HG03571 (cell line): ENCODE data around the gene ITGB1.
"Not testable (repeated sequence)": the region's sequence is repeated elsewhere in the genome, so short reads cannot be mapped to it uniquely, and the experiment has no call there.

Experiments used
- ATAC-seq: cut with Tn5 transposase; IDR thresholded peaks from one replicate; pipeline ENCODE4 v1.9.1; 2021; ENCODE audit not compliant: unreplicated experiment

The ITGB1 gene

DNA sequence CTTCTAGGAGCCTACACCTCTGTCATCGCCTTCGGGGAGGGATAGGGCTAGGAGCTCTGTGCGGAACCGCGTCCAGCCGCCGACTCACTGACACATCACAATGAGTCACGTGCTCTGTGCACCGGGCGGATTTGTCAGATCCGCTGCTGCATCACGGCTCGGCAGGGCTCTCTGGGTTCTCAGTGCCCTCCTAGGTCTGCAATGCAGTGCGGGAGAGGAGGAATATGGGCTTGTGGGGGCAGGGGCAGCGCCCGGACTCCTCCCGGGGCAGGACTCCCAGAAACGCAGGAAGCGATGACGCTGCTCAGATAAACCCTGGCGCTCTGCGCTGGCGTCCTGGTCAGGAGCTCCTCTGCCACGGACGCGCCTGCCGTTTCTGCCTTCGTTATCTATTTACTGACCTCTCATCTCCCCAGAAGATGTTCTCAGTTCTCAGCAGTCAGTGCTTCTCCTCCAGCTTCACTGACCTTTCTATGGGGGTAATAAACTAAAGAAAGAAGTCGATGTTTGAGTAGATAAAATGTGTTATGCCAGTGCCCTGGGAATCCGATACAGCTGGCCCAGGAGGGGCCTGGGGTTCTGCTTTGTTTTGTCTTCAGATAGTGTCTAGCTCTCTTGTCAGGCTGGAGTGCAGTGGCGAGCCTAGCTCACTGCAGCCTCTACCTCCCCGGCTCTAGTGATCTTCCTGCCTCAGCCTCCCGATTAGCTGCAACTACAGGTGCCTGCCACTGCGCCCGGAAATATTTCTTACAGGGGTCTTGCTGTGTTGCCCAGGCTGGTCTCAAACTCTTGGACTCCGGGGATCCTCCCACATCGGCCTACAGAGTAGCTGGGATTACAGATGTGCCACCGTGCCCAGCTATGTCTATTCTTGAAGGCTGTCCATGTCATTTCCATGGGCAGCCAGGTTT lies 22.8 kb upstream of the ITGB1 start:
- ATAC-seq = peak; percentile 96

GRCh38 chr10:32980242-32980557 lies 22.2 kb upstream of the ITGB1 start:
- ATAC-seq = no peak

DNA sequence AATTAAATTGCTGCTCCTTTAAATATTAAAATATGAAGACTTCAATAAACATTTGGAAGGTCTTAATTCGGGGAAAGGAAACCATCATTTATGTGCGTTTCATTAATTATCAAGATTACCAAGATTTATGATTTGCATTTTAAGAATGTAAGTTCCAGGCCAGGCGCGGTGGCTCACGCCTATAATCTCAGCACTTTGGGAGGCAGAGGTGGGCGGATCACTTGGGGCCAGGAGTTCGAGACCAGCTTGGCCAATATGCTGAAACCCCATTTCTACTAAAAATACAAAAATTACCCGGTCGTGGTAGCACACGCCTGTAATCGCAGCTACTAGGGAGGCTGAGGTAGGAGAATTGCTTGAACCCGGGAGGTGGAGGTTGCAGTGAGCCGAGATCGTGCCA lies 21.7 kb upstream of the ITGB1 start:
- not testable (repeated sequence) for ATAC-seq

GRCh38 chr10:32979041-32979440 lies 21.0 kb upstream of the ITGB1 start:
- ATAC-seq = no peak

- not testable (repeated sequence) for ATAC-seq
Measured at GRCh38 chr10:32977846-32978809, 20.1 kb upstream of the ITGB1 start.

DNA sequence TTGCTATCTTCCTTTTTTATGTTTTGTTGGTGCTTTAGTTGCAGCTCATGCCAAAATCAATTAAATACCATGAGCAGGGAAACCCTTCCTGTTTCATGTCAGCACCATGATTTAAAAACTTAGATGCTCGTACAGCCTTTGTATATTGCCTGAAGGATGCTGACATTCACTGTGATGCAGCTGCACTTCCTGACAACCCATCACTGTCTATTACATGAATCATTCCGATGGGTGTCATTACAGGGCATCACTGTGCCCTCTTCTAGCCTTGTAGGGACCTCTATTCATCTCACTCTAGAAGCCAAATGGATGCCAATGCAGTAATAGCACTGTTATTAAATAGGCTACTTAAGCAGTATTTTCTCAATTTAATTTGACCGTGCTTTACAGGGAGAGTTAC lies 18.3 kb upstream of the ITGB1 start:
- no peak for ATAC-seq

DNA sequence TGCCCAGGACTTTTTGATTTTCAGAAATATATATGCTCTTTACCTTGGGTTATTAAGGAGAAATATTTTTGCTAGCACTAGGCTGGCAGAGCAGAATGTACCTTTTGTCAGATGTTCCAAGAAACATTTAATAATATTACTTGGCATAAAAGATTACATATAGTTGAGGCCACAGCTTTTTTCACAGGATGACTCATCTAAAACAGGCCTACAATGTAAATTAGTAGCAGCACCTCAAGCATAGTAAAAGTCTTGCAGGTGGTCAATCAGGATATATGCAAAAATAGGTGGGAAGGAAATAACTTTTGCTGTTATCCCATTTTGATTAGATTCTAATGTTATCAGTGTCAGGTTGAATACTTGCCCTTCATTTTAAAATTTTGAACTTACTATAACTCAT lies 14.9 kb upstream of the ITGB1 start:
- ATAC-seq = no peak

DNA sequence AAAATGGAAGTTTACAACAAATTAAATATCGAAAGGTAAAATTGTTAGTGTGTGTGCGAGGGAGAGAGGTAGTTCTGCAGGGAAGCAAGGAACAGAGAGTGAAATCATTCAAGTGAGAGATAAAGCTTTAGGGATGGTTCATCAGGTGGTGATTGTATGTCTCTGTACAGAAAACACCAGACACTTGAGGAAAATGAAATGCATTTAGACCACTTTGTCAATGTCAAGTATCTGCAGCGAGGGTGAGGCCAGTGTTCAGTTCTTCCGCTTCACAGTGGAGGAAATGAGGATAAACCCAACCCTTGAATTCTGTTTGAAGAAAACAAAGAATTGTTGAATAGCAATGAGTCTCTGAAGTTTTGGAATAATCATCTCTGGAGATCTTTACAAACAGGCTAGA lies 14.4 kb upstream of the ITGB1 start:
- no peak for ATAC-seq

DNA sequence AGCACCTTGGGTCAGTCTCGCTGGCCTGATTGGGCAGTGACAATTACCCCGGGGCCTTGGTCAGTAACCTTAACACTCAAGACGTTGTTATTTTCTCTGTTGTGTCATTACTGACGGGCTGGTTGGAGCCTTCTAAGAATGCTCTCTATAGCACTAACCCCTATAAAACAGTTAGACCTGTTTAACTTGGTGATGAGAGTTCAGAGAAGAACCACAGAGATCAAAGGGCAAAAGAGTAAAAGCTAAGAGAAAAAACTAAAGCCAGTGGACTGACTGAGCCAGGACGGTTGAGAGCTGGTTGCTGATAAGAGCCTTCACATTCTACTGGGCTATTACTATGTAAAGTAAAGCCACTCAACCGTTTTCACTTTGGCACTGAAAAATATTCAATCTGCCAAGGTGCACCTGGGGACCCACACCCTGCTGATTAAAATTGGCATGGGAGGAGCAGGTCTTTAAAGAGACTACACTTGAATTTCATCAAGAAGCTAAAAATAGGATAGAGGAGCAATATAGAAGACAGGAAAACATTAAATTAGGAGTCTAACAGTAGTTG lies 13.6 kb upstream of the ITGB1 start:
- no peak for ATAC-seq

DNA sequence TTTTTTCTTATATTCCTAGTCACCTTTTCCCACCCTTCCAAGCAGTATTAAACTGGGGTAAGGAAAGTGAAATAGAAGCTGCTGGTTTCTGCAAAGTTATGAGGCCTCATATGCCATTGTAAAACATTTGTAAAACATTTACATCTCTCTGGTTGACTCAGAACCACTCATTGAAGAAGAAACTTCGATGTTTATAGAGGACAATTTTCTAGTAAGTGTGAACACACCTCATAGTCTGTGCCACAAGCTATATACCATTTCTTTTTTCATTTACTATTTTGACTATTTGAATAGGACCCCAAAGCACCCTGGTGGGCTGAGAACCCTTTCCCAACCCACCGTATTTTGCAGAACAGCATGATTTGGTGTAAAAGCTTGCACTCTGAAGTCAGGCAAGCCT lies 12.9 kb upstream of the ITGB1 start:
- ATAC-seq = no peak

DNA sequence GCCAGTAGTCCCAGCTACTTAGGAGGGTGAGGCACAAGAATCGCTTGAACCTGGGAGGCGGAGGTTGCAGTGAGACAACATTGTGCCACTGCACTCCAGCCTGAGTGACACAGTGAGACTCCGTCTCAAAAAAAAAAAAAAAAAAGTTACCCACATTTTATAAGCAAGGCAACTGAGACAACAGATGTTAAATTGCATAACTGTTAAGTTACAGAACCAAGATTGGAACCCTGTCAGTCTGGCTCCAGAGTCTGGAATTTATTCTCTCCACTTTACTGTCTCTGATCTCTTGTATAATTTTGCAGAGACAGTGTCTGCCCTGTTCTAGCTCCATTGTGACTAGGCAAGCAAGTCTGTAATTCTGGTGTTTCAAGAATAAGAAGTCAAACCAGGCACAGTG lies 6.2 kb upstream of the ITGB1 start:
- ATAC-seq = no peak

DNA sequence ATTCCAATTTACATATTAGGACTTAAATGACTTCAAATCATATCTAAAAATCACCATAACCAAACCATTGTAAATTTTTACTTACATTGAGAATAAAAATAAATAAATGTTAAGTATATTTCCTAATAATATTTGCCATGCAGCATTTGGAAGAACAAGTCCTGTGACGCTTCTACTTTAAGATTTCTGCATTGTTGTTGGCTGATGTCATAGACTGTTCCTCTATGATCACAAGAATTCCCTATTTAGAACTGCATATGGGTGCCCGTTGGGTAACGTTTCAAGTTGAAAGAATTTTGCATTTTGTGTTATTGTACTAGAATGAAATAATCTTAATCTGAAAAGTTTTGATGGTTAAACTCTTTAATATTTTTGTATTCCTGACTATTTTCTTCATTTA lies 5.1 kb upstream of the ITGB1 start:
- no peak for ATAC-seq

DNA sequence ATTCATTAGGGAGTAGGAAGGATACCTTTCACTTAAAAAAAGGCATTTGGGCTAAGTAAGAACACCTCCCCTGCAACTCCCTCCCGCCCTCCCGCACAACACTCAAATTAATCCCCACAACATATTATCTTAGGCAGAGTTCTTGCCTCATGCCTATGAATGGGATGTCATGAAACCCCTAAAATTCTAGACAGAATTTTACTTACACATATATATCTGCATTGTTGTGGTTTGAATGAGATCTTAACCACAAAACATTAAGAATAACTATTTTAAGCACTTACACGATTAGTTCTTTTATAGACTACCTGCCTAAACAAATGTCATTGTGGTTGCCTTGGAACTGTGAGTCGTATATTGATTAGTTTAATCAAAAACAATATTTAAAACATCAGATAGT lies 4.5 kb upstream of the ITGB1 start:
- ATAC-seq = no peak

- no peak for ATAC-seq
Measured at GRCh38 chr10:32961895-32962369, 3.9 kb upstream of the ITGB1 start.

- no peak for ATAC-seq
Measured at GRCh38 chr10:32961343-32961894, 3.4 kb upstream of the ITGB1 start.

DNA sequence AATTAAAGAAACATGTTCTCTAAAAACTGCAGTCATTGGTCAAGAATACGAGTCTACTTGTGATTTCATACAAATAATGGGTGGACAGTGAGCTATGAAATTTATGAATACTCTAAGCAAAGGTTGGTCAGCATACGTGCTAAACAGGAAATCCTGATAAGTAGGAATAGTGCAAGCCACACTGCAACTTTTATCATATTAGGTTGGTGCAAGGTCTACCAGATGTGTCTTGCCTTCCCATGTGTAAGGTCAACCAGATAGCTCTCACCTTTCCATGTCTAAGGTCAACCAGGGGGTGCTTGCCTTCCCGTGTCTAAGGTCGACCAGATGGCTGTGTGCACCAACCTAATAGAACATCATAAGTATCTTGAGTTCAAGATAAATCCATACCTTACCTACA lies 2.0 kb upstream of the ITGB1 start:
- ATAC-seq = no peak

DNA sequence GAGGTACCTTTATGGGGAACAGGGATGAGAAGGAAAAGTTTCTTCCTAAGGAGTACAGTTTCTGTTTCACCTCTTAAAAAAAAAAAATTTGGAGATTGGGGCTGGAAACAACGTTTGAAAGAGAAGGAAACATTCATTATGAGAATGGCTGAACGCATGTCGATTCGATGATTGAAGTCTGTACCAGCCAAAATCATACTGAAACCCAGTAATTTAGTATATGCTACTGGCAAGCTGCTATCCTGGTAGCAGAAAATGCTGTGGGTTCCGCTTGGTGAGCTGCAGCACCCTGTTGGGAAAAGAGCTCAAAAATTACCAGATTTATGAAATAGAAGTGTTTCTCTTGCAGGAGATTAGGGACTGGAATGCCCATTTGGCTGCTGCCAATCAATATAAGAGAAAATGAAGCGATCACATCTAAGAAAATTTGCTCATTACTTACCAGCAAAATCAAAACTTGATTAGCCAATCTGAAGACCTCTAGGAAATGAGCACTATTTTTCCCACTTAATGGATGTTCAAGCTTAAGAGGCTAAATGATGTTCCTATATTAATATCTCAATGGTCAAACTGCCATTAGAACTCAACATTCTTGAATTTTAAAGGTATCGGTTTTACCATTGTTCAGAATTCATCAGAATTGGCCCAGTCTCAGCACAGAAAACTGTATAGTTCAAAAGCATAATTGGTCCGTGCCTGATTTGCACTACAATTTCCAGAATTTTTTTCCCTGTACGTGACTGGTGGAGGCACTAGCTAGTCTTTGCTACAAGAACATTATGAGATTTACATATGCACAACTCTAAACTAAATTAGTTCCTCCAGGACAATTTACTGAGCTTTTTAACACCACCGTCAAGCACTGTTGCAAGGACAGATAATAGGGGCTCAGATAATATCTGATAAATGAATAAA lies 1.2 kb upstream of the ITGB1 start:
- ATAC-seq = peak; percentile 37

DNA sequence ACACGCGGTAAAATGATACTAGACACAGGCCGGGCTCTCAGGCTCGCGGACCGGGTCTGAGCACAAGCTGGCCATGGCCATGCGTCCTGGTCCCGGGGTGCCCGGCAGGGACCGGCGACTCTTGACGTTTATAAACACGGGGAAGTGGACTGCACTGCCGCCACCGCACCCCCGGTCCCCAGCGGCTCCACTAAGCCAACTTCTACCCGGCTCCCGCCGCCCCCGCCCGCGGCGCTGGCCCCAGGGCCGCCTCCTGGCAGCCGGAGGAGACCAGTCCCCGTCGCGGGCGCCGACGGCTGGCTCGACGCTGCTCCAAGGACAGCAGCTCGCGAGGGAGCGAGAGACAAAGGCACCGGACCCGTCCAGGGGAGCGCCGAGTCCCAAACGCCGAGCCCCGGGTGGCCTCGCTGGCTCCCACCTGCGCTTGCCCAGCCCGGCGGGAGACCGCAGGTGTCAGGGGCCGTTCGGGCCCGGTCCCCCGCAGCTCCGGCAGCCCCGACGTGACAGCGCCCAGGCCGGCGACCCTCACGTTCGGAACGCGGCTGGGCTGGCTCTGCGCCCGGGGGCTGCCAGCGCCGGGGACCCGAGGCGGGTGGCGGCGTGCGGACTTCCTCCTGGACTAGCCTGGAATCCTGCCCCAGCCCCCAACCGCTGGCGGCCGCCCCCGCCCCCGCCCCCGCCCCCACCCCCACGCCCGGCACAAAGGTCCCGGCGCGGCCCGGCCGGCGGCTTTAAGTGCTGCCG lies 517 bp downstream of the ITGB1 start:
- ATAC-seq = peak; percentile 22

- no peak for ATAC-seq
Measured at GRCh38 chr10:32956365-32957197, 1.4 kb downstream of the ITGB1 start.
